Suprapubic skin (tissue), 4 donors: Measurements from ENCODE around the gene HEXD. TPM values are rescaled to one million over a fixed set of nuclear protein-coding genes. Genes with fewer than 3 reads are reported as not detected.

Experiments
- DNase-seq, 2 donors: peaks; one replicate each; pipeline ENCODE4 v3.0.0-alpha.2; 2019; ENCODE audit warnings: low spot score in 2 of 2
- H3K27ac ChIP-seq: fragments of 200-600 bp; sonication (generic); one replicate; pipeline ENCODE4 v1.5.1; 2019
- H3K27me3 ChIP-seq: fragments of 200-600 bp; sonication (generic); one replicate; pipeline ENCODE4 v1.5.1; 2019
- H3K36me3 ChIP-seq: fragments of 200-600 bp; sonication (generic); one replicate; pipeline ENCODE4 v1.5.1; 2019
- H3K4me1 ChIP-seq: fragments of 200-600 bp; sonication (generic); one replicate; pipeline ENCODE4 v1.5.1; 2019
- H3K4me3 ChIP-seq: fragments of 200-600 bp; sonication (generic); one replicate; pipeline ENCODE4 v1.5.1; 2019; ENCODE audit warnings: mild to moderate bottlenecking
- H3K9me3 ChIP-seq: fragments of 200-600 bp; sonication (generic); one replicate; pipeline ENCODE4 v1.5.1; 2019
- EP300 ChIP-seq: sonication (generic); formaldehyde crosslinking; IDR thresholded peaks from one replicate; pipeline ENCODE4 v1.6.1; 2017; ENCODE audit warnings: antibody characterized with exemption
- POLR2A ChIP-seq, 2 donors: fragments of 450-650 bp; IDR thresholded peaks; one replicate each; pipeline ENCODE4 v1.6.1; 2017; ENCODE audit warnings: antibody characterized with exemption in 2 of 2, mild to moderate bottlenecking in 2 of 2, moderate library complexity in 2 of 2
- POLR2AphosphoS5 ChIP-seq, 3 donors: sonication (generic); formaldehyde crosslinking; IDR thresholded peaks; one replicate each; pipeline ENCODE4 v1.6.1; 2017; ENCODE audit warnings: antibody characterized with exemption in 3 of 3
- WGBS: methylation state at CpG from one replicate; pipeline ENCODE4 v1.1.5; 2018; 5-methylcytosine and 5-hydroxymethylcytosine counted together
- total RNA-seq, 4 donors: library from RNA; depleted of rRNA; stranded (reverse); fragments of >200 nt; gene quantifications; one replicate each; pipeline ENCODE4 v1.1.0, GENCODE V29; 2016
- TF ChIP-seq, protein P1 (sequence below), 2 donors: fragments of 200-600 bp in 1 of 2; fragments of 450-650 bp in 1 of 2; sonication (generic) in 1 of 2; IDR thresholded peaks; one replicate each; pipeline ENCODE4 v1.5.1; 2016 to 2019; ENCODE audit warnings: antibody characterized with exemption in 2 of 2, mild to moderate bottlenecking in 1 of 2, moderate library complexity in 1 of 2

Gene HEXD
- total RNA-seq, 4 donors from 2014 or later, result 28.1 to 84.6 (median 33.4) TPM

DNA sequence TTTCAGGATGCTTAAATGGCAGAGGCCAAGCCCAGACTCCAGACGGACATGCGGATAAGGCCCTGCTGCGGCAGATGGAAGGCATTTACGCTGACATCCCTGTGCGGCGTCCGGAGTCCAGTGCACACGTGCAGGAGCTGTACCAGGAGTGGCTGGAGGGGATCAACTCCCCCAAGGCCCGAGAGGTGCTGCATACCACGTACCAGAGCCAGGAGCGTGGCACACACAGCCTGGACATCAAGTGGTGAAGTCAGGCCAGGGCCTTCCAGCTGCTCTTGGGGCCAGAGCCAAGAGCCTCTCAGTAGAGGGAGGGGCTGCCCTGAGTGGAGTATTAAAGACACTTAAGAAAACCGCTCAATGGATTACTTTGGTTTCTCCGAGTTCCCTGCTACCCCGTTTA is 69.8 kb downstream of the HEXD start:
- TF ChIP-seq, protein P1, sequence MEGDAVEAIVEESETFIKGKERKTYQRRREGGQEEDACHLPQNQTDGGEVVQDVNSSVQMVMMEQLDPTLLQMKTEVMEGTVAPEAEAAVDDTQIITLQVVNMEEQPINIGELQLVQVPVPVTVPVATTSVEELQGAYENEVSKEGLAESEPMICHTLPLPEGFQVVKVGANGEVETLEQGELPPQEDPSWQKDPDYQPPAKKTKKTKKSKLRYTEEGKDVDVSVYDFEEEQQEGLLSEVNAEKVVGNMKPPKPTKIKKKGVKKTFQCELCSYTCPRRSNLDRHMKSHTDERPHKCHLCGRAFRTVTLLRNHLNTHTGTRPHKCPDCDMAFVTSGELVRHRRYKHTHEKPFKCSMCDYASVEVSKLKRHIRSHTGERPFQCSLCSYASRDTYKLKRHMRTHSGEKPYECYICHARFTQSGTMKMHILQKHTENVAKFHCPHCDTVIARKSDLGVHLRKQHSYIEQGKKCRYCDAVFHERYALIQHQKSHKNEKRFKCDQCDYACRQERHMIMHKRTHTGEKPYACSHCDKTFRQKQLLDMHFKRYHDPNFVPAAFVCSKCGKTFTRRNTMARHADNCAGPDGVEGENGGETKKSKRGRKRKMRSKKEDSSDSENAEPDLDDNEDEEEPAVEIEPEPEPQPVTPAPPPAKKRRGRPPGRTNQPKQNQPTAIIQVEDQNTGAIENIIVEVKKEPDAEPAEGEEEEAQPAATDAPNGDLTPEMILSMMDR (IDR thresholded peaks at IDR 0.05), result no peak
- TF ChIP-seq POLR2AphosphoS5 (IDR thresholded peaks at IDR 0.05) (no peak), EP300 (no peak), POLR2A (IDR thresholded peaks at IDR 0.05) (no peak)
- Histone ChIP-seq H3K27ac (peak overlapping the region; percentile 42), H3K27me3 (no peaks in the 10 kb centered on the region), H3K36me3 (peaks cover 57% of the 10 kb centered on the region), H3K9me3 (no peaks in the 10 kb centered on the region), H3K4me1 (peaks cover 8% of the 10 kb centered on the region), H3K4me3 (no peak overlapping the region)
- DNase-seq, result no peak
- WGBS, result 77% methylated on average over 12 of the region's 14 CpGs

DNA sequence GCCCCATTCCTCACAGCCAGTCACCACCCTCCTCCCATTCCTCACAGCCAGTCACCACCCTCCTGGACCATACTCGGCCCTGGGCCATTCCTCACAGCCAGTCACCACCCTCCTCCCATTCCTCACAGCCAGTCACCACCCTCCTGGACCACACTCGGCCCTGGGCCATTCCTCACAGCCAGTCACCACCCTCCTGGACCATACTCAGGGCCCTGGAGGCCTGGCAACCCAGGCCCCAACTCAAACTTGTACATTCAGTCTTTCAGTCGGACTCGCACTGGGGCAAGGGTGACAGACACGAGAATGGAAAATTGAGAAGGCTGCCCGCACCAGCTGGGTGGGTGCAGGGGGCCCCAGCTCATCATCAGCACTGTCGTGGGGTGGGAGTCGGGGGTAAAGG is 71.0 kb downstream of the HEXD start:
- Histone ChIP-seq H3K36me3 (peaks cover 44% of the 10 kb centered on the region), H3K27ac (peak overlapping the region; percentile 57), H3K4me3 (no peak overlapping the region), H3K4me1 (peaks cover 19% of the 10 kb centered on the region), H3K9me3 (no peaks in the 10 kb centered on the region), H3K27me3 (no peaks in the 10 kb centered on the region)
- TF ChIP-seq, protein P1 (IDR thresholded peaks at IDR 0.05), result no peak
- no peak for TF ChIP-seq POLR2AphosphoS5 (IDR thresholded peaks at IDR 0.05)
- no peak for TF ChIP-seq EP300
- peak in 1 of 2 donors; percentile 87 for DNase-seq
- WGBS, result 33% methylated on average over 8 of the region's 8 CpGs

DNA sequence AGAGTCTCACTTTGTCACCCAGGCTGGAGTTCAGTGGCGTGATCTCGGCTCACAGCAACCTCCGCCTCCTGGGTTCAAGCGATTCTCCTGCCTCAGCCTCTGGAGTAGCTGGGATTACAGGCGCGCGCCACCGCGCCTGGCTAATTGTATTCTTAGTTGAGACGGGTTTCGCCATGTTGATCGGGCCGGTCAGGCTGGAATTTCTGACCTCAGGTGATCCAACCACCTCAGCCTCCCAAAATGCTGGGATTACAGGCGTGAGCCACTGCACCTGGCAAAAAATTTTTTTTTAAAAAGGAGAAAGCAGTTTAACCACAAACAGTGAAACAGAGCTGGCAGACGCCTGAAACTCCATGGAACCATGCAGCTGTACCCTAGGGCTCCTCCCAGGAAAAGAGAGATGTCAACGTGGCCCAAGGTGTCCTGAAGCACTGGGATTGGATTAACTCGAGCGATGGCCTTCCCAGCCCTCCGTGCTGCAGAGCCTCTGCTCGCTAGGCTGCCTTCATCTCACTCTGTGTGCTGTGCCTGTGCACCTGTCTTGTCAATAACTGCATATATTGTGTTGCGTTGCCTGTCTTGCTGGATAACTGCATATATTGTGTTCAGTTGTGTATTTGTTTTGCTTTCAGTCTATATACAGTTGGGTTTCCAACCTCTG is 71.8 kb downstream of the HEXD start:
- WGBS, result 79% methylated on average over 21 of the region's 21 CpGs

DNA sequence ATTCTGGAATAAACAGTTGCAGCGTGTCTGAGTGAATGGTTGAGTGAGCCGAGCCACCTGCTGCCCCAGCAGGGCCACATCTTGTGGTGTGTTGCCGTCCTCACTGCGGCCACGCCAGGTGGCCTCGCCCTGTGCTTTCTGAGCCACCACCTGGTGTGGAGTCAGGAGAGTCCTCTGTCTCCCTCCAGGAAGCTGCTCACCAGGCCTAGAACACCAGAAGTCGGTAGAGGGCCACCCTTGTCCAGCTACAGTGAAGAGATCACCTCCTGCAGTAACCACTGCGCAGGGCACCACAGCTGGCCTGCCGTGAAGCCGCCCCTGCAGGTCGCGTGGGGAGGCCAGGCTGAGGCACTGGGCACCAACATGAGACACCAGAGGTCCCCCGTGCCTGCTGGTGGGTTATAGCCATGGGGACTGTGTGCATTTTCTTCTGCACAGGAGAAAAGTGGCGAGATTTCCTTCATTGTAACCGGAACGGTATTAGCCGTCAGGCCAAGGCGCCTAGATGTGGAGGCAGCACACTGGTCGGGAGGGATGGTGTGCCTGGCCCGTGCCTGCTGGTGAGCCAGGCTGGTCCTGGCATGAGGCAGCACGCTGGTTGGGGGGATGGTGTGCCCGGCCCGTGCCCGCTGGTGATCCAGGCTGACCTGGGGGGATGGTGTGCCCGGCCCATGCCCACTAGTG is 72.5 kb downstream of the HEXD start:
- no peaks in the 10 kb centered on the region for H3K27me3 ChIP-seq
- no peak overlapping the region for H3K27ac ChIP-seq
- DNase-seq, result no peak
- peaks cover 32% of the 10 kb centered on the region for H3K4me1 ChIP-seq
- TF ChIP-seq POLR2AphosphoS5 (IDR thresholded peaks at IDR 0.05), result no peak
- no peak for TF ChIP-seq POLR2A (IDR thresholded peaks at IDR 0.05)
- TF ChIP-seq, protein P1 (IDR thresholded peaks at IDR 0.05), result no peak
- no peak for TF ChIP-seq EP300
- H3K4me3 ChIP-seq, result no peak overlapping the region
- peaks cover 29% of the 10 kb centered on the region for H3K36me3 ChIP-seq
- H3K9me3 ChIP-seq, result no peaks in the 10 kb centered on the region
- 89% methylated on average over 21 of the region's 25 CpGs for WGBS

More for the DNA sequence above, 71.8 kb downstream of the HEXD start:
- Histone ChIP-seq H3K27ac (peak overlapping the region; percentile 57), H3K36me3 (peaks cover 36% of the 10 kb centered on the region), H3K4me3 (no peak overlapping the region), H3K9me3 (no peaks in the 10 kb centered on the region), H3K4me1 (peaks cover 25% of the 10 kb centered on the region), H3K27me3 (no peaks in the 10 kb centered on the region)
- TF ChIP-seq EP300, result no peak
- no peak for TF ChIP-seq POLR2AphosphoS5 (IDR thresholded peaks at IDR 0.05)
- TF ChIP-seq POLR2A (IDR thresholded peaks at IDR 0.05), result no peak
- TF ChIP-seq, protein P1 (IDR thresholded peaks at IDR 0.05), result no peak
- DNase-seq, result no peak

DNA sequence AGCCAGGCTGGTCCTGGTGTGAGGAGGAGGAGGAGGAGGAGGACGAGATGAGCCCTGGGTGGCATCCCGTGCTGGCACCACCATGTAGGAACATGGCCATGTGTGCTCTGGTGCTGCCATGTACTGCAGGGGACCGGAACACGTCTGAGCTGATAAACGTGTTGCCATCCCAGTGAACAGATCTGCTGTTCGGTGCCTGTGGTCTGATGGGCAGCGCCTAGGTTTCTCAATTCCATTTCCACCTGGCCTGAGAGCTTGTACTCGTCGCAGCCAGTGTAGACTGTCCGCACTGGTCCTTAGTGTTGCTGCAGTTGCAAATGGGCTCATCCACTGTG is 73.0 kb downstream of the HEXD start:
- 90% methylated on average over 8 of the region's 10 CpGs for WGBS
- H3K27ac ChIP-seq, result no peak overlapping the region
- TF ChIP-seq, protein P1 (IDR thresholded peaks at IDR 0.05), result no peak
- TF ChIP-seq POLR2AphosphoS5 (IDR thresholded peaks at IDR 0.05) (no peak), POLR2A (IDR thresholded peaks at IDR 0.05) (no peak), EP300 (no peak)
- no peaks in the 10 kb centered on the region for H3K27me3 ChIP-seq
- H3K4me3 ChIP-seq, result no peak overlapping the region
- H3K9me3 ChIP-seq, result no peaks in the 10 kb centered on the region
- peaks cover 24% of the 10 kb centered on the region for H3K36me3 ChIP-seq
- no peak for DNase-seq
- H3K4me1 ChIP-seq, result peaks cover 37% of the 10 kb centered on the region
